ENCODE data around the gene MYO5A.
"Not testable (repeated sequence)": the region's sequence is repeated elsewhere in the genome, so short reads cannot be mapped to it uniquely, and the experiment has no call there.

The MYO5A gene

DNA sequence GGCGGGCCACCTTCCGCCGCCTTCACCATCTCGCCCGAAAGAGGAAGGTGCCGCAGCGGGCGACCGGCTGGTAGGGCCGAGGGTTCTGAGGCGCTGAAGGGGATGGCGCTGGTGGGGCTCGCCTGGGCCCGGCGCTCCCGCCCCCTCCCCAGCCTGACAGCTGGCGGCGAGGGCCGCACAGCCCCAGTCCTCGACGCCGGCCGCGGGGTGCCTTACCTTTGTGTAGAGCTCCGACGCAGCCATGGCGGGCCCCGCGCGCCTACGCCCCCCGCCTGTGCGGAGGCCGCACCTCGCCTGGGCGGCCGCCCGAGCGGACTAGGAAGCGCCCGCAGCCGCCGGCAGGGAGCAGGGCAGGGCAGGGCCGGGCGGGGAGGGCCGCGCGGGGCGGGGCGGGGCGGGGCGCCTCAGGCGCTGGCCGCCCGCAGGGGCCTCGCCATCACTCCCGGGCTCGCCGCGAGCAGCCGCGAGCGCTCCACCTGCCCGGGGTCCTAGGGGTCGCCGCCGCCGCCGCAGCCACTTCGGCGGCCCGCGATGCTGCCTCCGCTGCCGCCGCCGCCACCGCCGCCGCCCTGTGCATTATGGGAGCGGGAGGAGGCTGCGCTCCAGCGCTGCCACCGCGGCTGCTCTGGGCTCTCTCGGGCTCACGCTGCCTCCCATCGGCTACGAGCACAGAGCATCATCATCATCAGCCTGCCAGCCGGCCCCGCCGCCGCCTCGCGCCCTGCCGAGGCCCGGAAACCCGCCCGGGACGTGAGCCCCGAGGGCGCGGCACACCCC lies at the start of gene MYO5A:
TSS of gene MYO5A (minus strand) at position 317 of the 777 bp plus-strand sequence. CDS start at position 243, 74 bp downstream.
- in situ Hi-C loops (cut with MboI; ENCODE audit: low sequenced_read_pairs): no loop called here

DNA sequence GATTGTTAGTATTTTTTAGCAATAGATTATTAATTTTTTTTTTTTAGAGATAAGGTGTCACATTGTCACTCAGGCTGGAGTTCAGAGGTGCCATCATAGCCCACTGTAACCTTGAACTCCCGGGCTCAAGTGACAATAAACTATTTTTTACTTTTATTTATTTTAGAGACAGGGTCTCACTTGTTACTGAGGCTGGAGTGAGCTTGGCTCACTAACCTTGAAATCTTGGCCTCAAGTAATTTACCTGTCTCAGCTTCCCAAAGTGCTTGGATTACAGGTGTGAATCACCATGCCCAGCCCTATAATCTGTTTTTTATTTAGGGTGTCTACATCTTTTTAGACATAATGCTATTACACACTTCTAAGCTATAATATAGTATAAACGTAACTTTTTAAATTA lies 48.0 kb upstream of the MYO5A start:
- in situ Hi-C loops (cut with MboI; ENCODE audit: low sequenced_read_pairs): no loop called here

GRCh38 chr15:52575573-52575972 lies 46.9 kb upstream of the MYO5A start:
- in situ Hi-C loops (cut with MboI; ENCODE audit: low sequenced_read_pairs): not testable (repeated sequence)

DNA sequence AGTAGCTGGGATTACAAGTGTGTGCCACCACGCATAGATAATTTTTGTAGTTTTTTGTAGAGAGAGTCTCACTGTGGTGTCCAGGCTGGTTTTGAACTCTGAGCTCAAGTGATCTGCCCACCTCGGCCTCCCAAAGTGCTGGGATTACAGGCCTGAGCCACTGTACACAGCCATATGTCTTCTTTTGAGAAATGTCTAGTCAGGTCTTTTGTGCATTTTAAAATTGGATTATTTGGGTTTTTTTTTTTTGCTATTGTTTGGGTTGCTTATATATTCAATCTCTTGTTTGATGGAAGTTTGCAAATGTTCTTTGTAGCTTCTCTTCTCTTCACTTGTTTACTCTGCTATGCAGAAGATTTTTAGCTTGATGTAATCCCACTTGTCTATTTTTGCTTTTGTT lies 46.4 kb upstream of the MYO5A start:
- in situ Hi-C loops (cut with MboI; ENCODE audit: low sequenced_read_pairs): no loop called here

DNA sequence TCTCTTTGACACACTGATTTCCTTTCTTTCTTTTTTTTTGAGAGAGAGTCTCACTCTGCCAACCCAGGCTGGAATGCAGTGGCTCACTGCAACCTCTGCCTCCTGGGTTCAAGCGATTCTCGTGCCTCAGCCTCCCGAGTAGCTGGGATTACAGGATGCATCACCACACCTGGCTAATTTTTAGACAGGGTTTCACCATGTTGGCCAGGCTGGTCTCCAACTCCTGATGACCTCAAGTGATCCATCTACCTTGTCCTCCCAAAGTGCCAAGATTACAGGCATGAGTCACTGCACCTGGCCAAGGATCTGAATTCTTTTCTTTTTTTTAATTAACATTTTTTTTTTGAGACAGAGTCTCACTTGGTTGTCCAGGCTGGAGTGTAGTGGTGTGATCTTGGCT lies 45.9 kb upstream of the MYO5A start:
- in situ Hi-C loops (cut with MboI; ENCODE audit: low sequenced_read_pairs): not testable (repeated sequence)

DNA sequence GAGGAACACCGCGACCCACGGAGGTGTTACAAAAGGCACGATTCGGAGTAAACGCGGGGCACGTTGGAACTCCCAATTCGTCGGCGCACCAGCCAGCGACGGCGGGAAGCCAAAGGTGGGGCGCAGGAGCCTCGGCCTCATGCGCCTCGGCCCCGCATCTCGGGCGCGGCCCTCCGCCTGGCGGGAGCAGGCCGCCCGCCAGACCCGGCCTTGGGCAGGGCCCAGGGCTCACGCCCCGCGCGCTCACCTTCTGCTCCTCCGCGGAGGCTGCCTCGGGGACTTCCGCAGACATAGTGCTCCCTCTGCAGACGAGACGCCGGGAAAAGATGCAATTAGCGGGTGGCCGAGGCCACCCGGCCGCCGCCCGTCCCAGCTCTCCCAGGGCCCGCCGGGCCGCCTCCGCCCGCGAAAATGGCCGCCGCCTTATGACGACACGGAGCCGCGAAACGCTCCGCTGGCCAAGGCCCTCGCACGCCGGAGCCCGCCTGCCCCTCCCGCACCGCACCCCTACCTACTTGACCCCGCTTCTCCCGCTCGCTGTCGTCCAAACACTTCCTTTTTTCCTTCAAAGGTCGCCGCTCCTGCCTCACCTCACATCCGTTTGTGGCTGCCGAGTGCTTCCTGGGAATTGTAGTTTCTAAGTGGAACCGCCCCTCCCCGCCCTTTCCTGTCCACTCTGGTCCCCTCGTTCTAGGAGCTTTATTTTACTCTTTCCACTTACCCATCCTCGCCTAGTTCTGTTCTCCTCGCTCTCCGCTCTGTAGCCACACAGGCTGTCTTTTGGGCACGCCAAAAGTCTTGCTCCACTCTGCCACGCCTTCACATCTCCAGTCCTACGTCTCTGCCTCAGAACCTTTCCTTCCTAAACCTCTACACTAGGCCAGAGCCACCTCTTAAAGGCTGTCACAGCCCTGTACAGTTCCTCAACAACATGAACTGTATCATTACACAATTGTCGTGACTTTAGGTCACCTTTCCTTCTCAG lies 40.2 kb upstream of the MYO5A start, which contains the start of gene ARPP19:
TSS of gene ARPP19 (minus strand) at position 430 of the 985 bp plus-strand sequence. CDS start at position 292, 138 bp downstream.
- in situ Hi-C loops (cut with MboI; ENCODE audit: low sequenced_read_pairs): no loop called here

GRCh38 chr15:52567871-52568600 lies 39.4 kb upstream of the MYO5A start:
- in situ Hi-C loops (cut with MboI; ENCODE audit: low sequenced_read_pairs): no loop called here

DNA sequence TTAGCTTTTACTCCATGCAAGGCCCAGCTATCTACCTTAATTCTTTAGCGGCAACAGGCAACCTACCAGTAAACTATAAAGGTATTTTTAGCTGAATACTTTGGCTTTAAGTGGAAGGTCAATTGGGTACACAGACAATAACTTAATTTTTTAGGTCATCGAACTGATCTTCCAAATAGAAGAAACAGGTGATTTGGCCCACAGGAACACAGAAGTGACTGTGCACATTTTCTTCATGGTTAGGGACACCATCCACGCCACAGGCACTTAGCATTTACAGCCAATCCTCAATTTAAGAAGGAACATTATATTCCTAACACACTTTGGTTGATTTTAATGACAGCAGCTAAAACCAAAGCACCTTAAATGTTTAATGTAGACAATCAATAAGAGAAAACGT lies 38.2 kb upstream of the MYO5A start:
- in situ Hi-C loops (cut with MboI; ENCODE audit: low sequenced_read_pairs): no loop called here

DNA sequence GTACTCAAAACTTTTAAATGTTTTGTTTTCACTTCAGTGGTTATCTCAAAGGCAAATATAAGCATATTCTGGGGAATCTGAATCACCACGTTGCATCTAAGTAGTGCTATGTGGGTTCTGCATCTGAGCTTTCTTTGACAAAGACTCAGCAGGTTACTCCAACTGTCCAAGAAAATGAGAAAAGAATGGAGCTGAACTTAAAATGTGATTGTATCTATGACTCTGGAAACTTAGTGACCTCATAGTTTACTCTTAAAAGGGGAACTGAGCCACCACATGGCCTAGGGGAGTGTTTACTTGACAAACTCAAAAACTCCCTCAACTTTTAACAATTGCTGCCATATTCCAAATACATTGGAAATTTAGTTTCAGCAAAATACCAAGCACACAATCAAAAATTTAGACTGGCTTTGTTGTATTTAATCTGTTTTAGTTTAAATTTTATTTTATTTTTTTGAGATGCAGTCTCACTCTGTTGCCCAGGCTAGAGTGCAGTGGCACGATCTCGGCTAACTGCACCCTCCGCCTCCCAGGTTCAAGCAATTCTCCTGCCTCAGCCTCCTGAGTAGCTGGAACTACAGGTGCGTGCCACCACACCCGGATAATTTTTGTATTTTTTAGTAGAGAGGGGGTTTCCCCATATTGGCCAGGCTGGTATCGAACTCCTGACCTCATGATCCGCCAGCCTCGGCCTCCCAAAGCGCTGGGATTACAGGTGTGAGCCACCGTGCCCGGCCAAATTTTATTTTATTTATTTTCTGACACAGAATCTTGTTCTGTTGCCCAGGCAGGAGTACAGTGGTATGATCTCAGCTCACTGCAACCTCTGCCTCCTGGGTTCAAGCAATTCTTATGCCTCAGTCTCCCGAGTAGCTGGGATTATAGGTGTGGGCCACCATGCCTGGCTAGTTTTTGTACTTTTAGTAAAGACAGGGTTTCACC lies 37.0 kb upstream of the MYO5A start:
- in situ Hi-C loops (cut with MboI; ENCODE audit: low sequenced_read_pairs): not testable (repeated sequence)

DNA sequence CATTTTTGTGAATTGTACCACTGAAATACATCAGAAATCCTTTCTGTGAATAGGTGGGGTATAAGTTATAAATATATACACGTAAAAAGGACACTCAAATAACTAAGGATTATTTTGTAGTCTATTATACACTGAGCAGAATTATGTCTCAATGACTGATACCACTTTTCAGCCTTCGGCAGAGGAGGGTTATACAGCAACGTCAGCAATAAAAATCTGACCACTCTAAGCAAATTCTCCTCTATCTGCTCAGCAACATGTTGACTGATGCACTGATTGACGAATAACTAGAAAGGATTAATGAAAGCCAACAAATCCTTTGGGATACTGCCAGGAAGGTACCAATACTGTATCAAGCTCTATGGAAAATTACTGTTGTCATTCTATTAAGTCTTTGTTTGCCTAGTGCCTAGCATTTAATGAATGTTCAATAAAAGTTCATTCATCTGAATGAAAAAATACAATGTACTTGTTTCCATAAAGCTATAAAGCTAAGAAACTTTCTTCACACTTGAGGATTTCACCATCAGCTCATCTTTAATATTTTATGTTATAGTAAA lies 34.9 kb upstream of the MYO5A start:
- in situ Hi-C loops (cut with MboI; ENCODE audit: low sequenced_read_pairs): no loop called here

GRCh38 chr15:52559575-52559974 lies 30.9 kb upstream of the MYO5A start:
- in situ Hi-C loops (cut with MboI; ENCODE audit: low sequenced_read_pairs): no loop called here

GRCh38 chr15:52559022-52559421 lies 30.3 kb upstream of the MYO5A start:
- in situ Hi-C loops (cut with MboI; ENCODE audit: low sequenced_read_pairs): no loop called here

DNA sequence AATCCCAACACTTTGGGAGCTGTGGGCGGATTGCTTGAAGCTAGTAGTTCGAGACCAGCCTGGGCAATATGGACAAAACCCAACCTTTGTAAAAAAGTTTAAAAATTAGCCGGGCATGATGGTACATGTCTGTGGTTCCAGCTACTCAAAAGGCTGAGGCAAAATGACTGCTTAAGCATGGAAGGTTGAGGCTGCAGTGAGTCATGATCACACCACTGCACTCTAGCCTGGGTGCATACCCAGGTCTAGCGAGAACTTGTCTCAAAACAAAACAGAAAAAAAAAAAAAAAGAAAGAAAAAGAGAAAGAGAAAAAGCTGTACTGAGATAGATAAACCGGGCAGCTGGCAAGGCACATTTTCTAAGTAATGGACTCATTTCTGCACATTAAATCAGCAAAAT lies 29.5 kb upstream of the MYO5A start:
- in situ Hi-C loops (cut with MboI; ENCODE audit: low sequenced_read_pairs): no loop called here

DNA sequence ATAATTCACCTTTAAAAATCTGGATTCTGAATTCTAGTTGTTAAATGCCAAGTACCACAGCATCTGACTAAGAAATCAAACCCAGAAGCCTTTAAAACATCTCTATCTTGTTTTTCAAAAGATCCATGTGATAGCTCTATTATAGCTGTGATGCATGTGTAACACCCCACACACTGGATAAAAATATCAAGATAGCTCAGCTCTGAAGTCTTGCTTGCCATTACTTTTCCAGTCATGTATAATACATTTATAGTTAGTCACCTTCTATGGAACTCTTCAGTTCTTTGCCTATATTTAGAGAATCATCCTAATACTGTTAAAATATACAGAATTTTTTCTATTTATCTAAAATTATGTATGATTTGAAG lies 28.6 kb upstream of the MYO5A start:
- in situ Hi-C loops (cut with MboI; ENCODE audit: low sequenced_read_pairs): no loop called here

GRCh38 chr15:52556524-52557273 lies 28.0 kb upstream of the MYO5A start:
- in situ Hi-C loops (cut with MboI; ENCODE audit: low sequenced_read_pairs): no loop called here

GRCh38 chr15:52552303-52552702 lies 23.6 kb upstream of the MYO5A start:
- in situ Hi-C loops (cut with MboI; ENCODE audit: low sequenced_read_pairs): no loop called here

GRCh38 chr15:52551762-52552161 lies 23.1 kb upstream of the MYO5A start:
- in situ Hi-C loops (cut with MboI; ENCODE audit: low sequenced_read_pairs): no loop called here

DNA sequence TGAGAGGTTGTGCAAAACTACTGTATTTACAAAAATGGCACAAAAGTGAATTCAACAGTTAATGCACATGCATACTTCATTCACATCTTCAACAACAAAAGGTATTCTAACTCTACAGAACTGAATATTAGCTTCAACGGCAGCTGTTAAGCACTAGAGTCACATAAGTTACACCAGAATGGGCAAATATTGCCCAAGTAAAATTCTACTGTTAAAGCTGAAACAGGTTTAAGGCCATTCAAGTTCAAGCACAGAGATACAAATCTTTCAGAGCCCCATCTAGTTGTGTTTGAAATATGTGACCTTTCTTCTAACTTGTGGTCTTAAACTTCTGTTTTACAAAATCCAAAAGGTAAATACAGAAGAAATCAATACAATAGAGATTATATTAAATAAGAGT lies 22.5 kb upstream of the MYO5A start:
- in situ Hi-C loops (cut with MboI; ENCODE audit: low sequenced_read_pairs): not testable (repeated sequence)
